ENCODE data around the gene OGFOD3. TPM values are rescaled to one million over a fixed set of nuclear protein-coding genes. Genes with fewer than 3 reads are reported as not detected.
"Not testable (repeated sequence)": the region's sequence is repeated elsewhere in the genome, so short reads cannot be mapped to it uniquely, and the experiment has no call there.

Gene OGFOD3
- total RNA-seq, 1 donor from 2014 or later, result 27.1 TPM

GRCh38 chr17:82415336-82415735, 3.0 kb downstream of the OGFOD3 start:
- ATAC-seq, result no peak
- intact Hi-C loops (cut with DNase I), result no loop called here
- no peaks in the 10 kb centered on the region for H3K36me3 ChIP-seq

GRCh38 chr17:82414548-82415281, 3.7 kb downstream of the OGFOD3 start:
- H3K9me3 ChIP-seq, result no peaks in the 10 kb centered on the region
- peak; percentile 55 for TF ChIP-seq CTCF (IDR thresholded peaks at IDR 0.05)
- DNase-seq, result peak; percentile 81
- ATAC-seq, result peak; percentile 54 to 74
- H3K27me3 ChIP-seq (ENCODE audit: low read depth), result no peaks in the 10 kb centered on the region
- peaks cover 22% of the 10 kb centered on the region for H3K4me1 ChIP-seq
- H3K36me3 ChIP-seq, result no peaks in the 10 kb centered on the region
- H3K4me3 ChIP-seq, result no peak overlapping the region
- no peak overlapping the region for H3K27ac ChIP-seq
- intact Hi-C loops (cut with DNase I), result no loop called here

More at GRCh38 chr17:82415336-82415735, 3.0 kb downstream of the OGFOD3 start:
- no peaks in the 10 kb centered on the region for H3K27me3 ChIP-seq (ENCODE audit: low read depth)
- no peak overlapping the region for H3K4me3 ChIP-seq
- no peaks in the 10 kb centered on the region for H3K9me3 ChIP-seq
- no peak for TF ChIP-seq CTCF (IDR thresholded peaks at IDR 0.05)
- no peak overlapping the region for H3K27ac ChIP-seq
- peaks cover 26% of the 10 kb centered on the region for H3K4me1 ChIP-seq
- no peak for DNase-seq

DNA sequence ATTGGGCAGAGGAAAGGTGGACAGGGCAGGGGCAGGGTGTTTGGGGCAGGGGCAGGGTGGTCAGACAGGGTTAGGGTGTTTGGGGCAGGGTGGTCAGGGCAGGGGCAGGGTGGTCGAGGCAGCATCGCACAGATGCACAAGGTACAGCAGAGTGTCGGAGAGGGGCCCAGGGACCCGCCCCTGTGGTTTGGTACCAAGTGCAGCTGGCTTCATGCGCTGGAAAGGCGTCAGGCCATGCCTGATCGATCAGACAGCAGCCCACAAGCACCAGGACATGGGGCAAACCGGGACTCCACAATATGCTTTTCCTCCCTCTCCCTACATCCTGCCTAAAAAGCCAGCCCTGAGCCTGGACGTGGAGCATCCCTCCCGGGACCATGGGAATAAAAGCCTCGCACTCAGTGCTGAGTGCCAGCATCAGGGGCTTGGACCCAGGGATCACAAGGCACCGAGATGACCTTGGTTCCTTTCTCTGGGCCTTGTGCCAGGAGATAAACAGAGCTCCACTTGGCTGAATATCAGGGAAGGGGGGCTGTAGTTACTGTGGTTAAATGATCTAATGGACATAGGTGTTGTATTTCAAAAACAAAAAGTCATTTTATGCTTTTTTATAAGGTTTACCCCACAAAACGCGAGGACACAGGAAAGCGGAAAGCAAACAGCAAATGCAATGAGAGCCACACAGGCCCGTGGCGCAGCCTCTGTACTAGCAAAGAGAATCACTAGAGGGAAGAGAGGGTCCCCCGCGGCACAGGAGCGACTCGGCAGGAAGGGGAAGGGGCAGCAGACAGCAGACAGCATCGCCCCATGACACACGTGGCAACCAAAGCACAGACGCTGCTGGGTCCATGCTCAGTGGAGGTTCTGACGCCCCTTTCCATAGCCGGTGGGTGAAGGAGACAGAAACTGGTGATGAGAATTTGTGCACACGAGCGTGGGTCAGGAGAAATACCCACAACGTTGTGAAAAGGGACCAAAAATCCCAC, 5.6 kb downstream of the OGFOD3 start:
- Histone ChIP-seq H3K36me3 (peaks cover 6% of the 10 kb centered on the region), H3K4me1 (peaks cover 13% of the 10 kb centered on the region), H3K9me3 (no peaks in the 10 kb centered on the region), H3K27ac (no peak overlapping the region), H3K27me3 (ENCODE audit: low read depth) (no peaks in the 10 kb centered on the region), H3K4me3 (no peak overlapping the region)
- no peak for DNase-seq
- no peak for ATAC-seq
- intact Hi-C loops (cut with DNase I), result no loop called here
- TF ChIP-seq CTCF (IDR thresholded peaks at IDR 0.05), result no peak

DNA sequence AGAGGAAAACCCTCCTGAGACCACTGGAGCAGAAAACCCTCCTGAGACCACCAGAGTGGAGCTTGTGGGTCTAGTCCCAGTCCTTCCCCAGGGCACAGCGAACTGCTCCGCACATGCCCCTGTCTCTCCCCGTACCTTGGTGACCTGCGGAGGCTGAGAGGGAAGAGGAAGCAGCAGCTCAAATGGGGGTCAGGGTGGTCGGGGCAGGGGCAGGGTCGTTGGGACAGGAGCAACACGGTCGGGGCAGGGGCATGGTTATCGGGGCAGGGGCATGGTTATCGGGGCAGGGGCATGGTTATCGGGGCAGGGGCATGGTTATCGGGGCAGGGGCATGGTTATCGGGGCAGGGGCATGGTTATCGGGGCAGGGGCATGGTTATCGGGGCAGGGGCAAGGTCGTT, 6.3 kb downstream of the OGFOD3 start:
- DNase-seq; H3K27me3 ChIP-seq (ENCODE audit: low read depth); H3K9me3 ChIP-seq; H3K36me3 ChIP-seq; H3K4me3 ChIP-seq; H3K4me1 ChIP-seq; intact Hi-C loops (cut with DNase I); ATAC-seq; H3K27ac ChIP-seq: not testable (repeated sequence)

DNA sequence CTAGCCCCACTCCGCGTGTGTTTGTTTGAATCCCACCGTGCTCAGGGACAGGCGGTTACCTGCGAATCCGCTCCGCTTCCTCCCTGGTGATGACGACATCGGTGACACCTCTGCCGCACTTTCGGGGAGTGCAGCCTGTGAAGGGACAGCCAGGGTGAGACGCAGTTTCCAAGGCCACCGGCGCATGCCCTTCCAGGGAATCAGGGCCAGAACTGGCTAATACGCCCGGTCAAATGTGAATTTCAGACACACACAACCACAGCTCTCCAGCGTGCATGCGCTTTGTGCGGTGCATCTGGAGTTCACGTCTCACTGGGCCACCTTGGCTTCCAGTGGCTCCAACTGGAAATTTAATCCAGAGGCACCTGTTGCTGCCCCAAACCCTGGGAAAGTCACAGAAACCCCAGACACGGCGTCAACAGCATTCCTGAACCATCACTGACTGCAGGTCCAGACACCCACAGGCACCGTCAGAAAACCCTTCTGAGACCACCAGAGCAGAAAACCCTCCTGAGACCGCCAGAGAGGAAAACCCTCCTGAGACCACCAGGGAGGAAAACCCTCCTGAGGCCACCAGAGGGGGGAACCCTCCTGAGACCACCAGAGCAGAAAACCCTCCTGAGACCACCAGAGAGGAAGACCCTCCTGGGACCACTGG, 6.9 kb downstream of the OGFOD3 start:
- Histone ChIP-seq H3K4me3 (no peak overlapping the region), H3K9me3 (no peaks in the 10 kb centered on the region), H3K27me3 (ENCODE audit: low read depth) (no peaks in the 10 kb centered on the region), H3K4me1 (peaks cover 7% of the 10 kb centered on the region), H3K27ac (no peak overlapping the region), H3K36me3 (peaks cover 6% of the 10 kb centered on the region)
- ATAC-seq, result no peak
- DNase-seq, result no peak
- intact Hi-C loops (cut with DNase I), result no loop called here
- TF ChIP-seq CTCF (IDR thresholded peaks at IDR 0.05), result no peak

All from lower lobe of right lung (tissue), 2 donors.